ENCODE results near the gene ELOF1.

DNA sequence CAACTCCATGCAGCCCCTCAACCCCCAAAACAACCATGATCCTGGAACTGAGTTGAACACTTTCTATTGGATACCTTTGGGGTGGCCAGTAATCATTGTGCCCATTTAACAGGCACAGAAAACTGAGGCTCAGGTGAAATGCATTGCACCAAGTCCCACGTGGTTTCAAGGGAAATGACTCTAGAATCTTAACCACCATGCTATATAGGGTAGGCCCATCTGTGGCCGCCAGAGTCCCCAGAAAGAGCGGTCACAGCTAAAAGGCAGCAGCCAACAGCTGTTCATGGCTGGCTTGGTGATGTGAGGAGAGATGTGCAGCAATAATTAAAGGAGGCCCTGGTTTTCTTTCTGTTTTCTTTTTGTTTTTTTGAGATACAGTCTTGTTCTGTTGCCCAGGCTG lies 17.8 kb downstream of the ELOF1 start:
- TF ChIP-seq, protein P1, sequence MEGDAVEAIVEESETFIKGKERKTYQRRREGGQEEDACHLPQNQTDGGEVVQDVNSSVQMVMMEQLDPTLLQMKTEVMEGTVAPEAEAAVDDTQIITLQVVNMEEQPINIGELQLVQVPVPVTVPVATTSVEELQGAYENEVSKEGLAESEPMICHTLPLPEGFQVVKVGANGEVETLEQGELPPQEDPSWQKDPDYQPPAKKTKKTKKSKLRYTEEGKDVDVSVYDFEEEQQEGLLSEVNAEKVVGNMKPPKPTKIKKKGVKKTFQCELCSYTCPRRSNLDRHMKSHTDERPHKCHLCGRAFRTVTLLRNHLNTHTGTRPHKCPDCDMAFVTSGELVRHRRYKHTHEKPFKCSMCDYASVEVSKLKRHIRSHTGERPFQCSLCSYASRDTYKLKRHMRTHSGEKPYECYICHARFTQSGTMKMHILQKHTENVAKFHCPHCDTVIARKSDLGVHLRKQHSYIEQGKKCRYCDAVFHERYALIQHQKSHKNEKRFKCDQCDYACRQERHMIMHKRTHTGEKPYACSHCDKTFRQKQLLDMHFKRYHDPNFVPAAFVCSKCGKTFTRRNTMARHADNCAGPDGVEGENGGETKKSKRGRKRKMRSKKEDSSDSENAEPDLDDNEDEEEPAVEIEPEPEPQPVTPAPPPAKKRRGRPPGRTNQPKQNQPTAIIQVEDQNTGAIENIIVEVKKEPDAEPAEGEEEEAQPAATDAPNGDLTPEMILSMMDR (IDR thresholded peaks at IDR 0.05), result no peak
- no peak for TF ChIP-seq POLR2A (IDR thresholded peaks at IDR 0.05)
